Measurements from ENCODE around the gene ASB1.

ASB1 gene

GRCh38 chr2:238426568-238427434 lies at the start of gene ASB1:
Gene ASB1, plus strand, starts transcription at chr2:238426927. Its CDS starts 144 bp downstream, at chr2:238427071.
- DNase-seq: peak; percentile 65 to 82

DNA sequence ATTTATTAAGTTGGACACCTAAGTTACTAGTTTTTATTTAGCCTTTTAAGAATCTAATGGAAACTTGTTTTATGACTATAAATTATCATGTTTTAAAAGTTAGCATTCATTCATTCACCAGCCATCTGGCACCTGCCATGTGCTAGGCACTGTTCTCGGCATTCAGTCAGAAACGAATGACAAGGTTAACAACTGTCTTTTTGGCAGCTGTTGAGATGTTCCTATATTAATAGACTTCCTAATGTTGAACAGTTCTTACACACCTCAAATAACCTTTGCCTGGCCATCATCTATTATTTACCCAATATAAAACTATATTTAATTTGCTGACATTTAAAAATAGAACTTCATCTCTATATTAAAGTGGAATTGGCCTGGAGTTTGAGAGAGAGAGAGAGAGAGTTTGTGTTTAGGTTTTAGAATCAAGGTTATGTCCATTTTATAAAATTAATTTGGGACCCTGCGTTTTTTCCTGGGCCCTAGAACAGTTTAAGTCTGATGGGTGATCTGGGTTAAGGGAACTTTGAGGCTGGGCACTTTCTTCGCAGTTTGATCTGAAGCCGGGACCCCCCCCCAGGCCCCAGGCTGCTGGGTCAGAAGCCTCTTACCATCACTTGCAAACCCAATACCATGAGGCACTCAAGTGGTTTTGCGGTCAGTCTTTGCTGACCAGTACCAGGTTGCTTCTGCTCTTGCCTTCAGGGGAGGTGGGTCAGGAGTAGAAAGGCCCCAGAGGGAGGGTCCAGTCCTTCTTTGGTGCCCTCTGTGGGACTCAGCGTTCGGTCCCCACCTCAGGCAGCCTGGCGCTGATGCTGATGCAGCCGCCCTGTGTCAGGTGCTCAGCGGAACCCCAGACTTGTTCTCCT lies 48.3 kb upstream of the ASB1 start:
- DNase-seq: no peak

- DNase-seq: peak; percentile 27 to 35
These were observed 47.5 kb upstream of the ASB1 start for GRCh38 chr2:238379096-238379810.

- DNase-seq: no peak
These were observed 46.4 kb upstream of the ASB1 start for GRCh38 chr2:238380336-238380735.

- DNase-seq: no peak
These were observed 45.9 kb upstream of the ASB1 start for GRCh38 chr2:238380785-238381184.

GRCh38 chr2:238381341-238382115 lies 45.2 kb upstream of the ASB1 start:
- no peak for DNase-seq

DNA sequence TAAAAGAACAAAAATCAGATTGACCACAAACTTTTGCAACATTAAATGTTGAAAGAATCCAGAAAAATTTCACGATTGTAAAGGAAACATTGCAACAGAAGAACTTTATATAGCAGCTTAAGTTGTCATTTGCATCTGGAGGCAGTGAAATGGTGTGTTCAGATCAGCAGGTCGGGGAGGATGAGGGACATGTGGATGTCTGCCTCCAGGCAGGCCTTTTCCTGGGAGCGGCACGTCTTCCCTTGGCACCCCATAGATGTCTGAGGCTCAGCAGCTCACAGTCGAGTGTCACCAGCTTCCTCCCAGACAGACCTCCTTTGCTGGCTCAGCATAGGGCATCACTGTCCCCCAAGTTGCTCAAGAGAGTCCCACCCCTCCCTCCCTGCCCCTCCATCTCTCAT lies 44.3 kb upstream of the ASB1 start:
- DNase-seq: no peak

GRCh38 chr2:238383135-238383534 lies 43.6 kb upstream of the ASB1 start:
- DNase-seq: no peak

- DNase-seq: no peak
These were observed 42.9 kb upstream of the ASB1 start for GRCh38 chr2:238383743-238384380.

- peak; percentile 17 to 38 for DNase-seq
These were observed 39.4 kb upstream of the ASB1 start for GRCh38 chr2:238387332-238387731.

- DNase-seq: no peak
These were observed 37.9 kb upstream of the ASB1 start for GRCh38 chr2:238388794-238389193.

GRCh38 chr2:238389988-238390589 lies 36.6 kb upstream of the ASB1 start:
- no peak for DNase-seq

GRCh38 chr2:238391042-238391689 lies 35.6 kb upstream of the ASB1 start:
- DNase-seq: no peak

GRCh38 chr2:238396663-238397062 lies 30.1 kb upstream of the ASB1 start:
- no peak for DNase-seq

- DNase-seq: no peak
These were observed 29.4 kb upstream of the ASB1 start for GRCh38 chr2:238397356-238397755.

GRCh38 chr2:238398577-238398976 lies 28.1 kb upstream of the ASB1 start:
- no peak for DNase-seq

- DNase-seq: no peak
These were observed 27.6 kb upstream of the ASB1 start for GRCh38 chr2:238399094-238399493.

GRCh38 chr2:238401551-238401950 lies 25.2 kb upstream of the ASB1 start:
- no peak for DNase-seq

DNA sequence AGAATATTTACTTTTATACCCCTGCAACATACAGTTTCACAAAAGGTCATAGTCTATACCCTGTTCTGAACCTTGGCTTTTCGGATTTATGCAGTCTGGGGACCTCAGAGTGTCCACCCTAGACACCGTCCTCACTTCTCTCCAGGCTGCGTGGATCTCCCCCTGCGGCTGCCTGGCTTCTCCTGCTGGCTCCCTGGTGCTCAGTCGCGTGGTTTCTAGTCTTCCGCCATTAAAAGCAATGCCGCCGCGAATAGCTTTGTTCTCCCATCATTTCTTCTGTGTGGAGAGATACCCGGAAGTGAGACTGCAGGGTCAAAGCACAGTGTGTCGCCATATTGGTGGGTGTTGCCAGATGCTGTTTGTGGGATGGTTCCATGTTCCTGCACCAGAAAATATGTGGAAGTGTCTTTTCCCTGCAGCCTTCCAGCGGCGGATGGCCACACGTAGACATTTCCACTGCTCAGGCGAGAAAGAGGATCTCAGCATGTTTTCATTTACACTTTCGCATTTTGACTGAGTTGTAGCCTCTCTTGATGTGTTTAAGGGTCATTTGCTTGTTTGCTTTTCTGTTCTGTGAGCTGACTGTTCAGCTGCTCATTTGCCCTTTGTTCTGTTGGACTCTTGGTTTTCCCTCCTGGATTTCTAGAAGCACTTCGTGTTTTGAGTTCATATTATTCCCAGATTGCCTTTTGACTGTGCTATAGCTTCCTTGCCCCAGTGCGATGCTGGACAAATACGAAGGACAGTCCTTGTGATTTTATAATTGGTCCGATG lies 22.9 kb upstream of the ASB1 start:
- DNase-seq: no peak
